ENCODE data around the gene NAT8L.

The NAT8L gene

DNA sequence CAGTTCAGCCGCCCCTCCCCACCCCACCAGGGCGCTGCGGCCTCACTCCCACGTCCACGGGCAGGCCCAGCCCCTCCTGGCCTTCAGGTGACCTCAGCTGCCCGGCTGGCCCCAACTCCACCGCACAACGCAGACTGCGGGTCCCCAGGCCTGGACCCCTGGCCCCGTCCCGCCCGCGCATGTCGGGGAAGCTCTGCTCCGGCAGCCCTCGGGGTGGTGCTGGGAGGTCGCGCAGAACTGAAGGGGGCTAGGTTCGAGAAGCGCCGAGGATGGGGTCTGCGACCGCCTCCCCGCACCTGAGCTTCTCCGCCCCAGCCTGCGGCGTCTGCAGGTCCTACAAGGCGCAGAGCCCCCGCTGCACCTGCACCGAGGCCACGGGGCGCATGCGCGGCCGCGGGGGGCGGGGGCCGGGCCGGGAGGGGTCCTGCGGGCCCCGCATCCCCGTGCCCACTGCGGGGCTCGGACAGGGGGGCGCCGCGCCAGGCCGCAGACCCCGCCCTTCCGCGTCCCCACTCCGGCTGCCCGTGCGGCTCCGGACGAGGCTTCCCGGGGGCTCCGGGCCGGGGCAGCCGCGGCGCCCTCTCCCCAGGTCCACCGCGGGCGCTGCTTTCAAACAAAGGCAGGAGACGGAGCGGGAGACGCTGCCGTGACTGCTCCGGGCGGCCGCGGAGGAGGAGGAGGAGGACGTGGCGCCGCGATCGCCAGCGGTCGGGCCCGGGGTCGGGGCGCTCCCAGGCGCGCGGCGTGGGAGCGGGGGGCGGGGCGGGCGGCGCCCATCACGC is 672 bp upstream of the NAT8L start:
- Histone ChIP-seq H3K4me2 (ENCODE audit: low read length) (no peak overlapping the region), H3K4me3 (ENCODE audit: low read depth, low read length) (no peak overlapping the region), H3K27me3 (ENCODE audit: control insufficient read depth, insufficient read depth, low read length) (no peaks in the 10 kb centered on the region), H3K36me3 (ENCODE audit: control insufficient read depth, insufficient read depth, low read length) (no peaks in the 10 kb centered on the region), H3K27ac (no peak overlapping the region), H3K79me2 (no peaks in the 10 kb centered on the region), H3K9ac (no peak overlapping the region), H3K9me3 (ENCODE audit: control insufficient read depth, low read length) (no peaks in the 10 kb centered on the region), H2AFZ (no peak overlapping the region), H3K4me1 (no peaks in the 10 kb centered on the region)
- TF ChIP-seq, protein P1, sequence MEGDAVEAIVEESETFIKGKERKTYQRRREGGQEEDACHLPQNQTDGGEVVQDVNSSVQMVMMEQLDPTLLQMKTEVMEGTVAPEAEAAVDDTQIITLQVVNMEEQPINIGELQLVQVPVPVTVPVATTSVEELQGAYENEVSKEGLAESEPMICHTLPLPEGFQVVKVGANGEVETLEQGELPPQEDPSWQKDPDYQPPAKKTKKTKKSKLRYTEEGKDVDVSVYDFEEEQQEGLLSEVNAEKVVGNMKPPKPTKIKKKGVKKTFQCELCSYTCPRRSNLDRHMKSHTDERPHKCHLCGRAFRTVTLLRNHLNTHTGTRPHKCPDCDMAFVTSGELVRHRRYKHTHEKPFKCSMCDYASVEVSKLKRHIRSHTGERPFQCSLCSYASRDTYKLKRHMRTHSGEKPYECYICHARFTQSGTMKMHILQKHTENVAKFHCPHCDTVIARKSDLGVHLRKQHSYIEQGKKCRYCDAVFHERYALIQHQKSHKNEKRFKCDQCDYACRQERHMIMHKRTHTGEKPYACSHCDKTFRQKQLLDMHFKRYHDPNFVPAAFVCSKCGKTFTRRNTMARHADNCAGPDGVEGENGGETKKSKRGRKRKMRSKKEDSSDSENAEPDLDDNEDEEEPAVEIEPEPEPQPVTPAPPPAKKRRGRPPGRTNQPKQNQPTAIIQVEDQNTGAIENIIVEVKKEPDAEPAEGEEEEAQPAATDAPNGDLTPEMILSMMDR (IDR thresholded peaks at IDR 0.05), result no peak

DNA sequence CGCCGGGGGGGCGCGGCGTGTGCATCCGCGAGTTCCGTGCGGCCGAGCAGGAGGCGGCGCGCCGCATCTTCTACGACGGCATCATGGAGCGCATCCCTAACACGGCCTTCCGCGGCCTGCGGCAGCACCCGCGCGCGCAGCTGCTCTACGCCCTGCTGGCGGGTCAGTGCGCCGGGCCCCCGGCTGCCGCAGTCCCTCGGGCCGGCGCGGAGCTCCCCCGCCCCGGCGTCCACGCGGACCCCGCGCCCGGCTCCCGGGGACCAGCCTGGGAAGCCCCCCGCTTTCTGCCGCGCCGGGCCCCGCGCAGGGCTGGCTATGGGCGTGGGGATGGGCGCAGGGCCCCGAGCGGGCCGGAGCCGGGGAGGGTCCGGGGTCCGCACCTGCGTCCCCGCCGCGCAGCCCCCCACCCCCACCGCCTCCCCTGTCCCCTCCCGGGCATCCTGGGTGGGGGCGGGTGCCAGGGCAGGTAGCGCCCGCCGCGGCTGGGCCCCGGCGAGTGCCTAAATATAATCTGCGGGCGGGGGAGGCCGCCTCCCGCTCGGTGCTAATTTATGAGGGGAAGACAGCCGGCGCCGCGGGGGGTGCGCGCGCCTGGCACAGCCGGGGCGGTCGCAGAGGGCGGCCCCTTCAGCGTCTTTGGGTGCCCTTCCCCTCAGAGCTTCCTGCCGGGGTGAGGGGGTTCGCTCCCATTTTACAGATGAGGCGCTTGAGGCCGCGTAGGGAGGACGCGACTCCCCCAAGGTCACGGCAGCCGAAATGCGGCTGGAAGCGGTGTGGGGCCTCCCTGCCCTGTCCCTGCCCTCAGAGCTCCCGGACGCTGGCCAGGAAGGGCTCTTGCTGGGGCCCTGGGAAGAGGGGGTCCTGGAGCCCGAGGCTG is 837 bp downstream of the NAT8L start:
- TF ChIP-seq, protein P1 (IDR thresholded peaks at IDR 0.05), result no peak
- H3K36me3 ChIP-seq (ENCODE audit: control insufficient read depth, insufficient read depth, low read length), result no peaks in the 10 kb centered on the region
- no peaks in the 10 kb centered on the region for H3K79me2 ChIP-seq
- no peak overlapping the region for H3K4me3 ChIP-seq (ENCODE audit: low read depth, low read length)
- H3K4me1 ChIP-seq, result no peaks in the 10 kb centered on the region
- H3K27ac ChIP-seq, result no peak overlapping the region
- H3K27me3 ChIP-seq (ENCODE audit: control insufficient read depth, insufficient read depth, low read length), result no peaks in the 10 kb centered on the region
- H3K9ac ChIP-seq, result no peak overlapping the region
- no peak overlapping the region for H3K4me2 ChIP-seq (ENCODE audit: low read length)
- no peak overlapping the region for H2AFZ ChIP-seq
- H3K9me3 ChIP-seq (ENCODE audit: control insufficient read depth, low read length), result no peaks in the 10 kb centered on the region

DNA sequence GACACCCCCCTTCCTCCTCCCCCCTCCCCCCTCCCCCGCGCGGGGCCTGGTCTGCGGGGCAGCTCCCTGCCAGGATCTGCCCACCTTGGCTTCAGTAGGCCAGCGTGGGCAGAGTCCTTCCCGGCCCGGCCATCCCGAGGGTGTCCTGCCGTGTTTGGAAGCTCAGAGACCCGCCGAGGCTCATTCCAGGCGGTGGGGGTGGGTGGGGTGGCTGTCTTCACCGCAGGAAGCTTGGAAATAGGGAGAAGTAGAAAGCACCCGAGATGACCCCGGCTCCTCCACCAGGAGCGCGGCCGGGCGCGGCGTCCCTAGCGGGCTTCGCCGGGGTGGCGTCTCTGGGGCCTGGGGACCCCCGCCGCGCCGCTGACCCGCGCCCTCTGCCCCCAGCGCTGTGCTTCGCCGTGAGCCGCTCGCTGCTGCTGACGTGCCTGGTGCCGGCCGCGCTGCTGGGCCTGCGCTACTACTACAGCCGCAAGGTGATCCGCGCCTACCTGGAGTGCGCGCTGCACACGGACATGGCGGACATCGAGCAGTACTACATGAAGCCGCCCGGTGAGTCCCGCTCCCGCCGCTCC is 1.6 kb downstream of the NAT8L start:
- Histone ChIP-seq H2AFZ (no peak overlapping the region), H3K4me3 (ENCODE audit: low read depth, low read length) (no peak overlapping the region), H3K4me2 (ENCODE audit: low read length) (no peak overlapping the region), H3K9me3 (ENCODE audit: control insufficient read depth, low read length) (no peaks in the 10 kb centered on the region), H3K9ac (no peak overlapping the region), H3K36me3 (ENCODE audit: control insufficient read depth, insufficient read depth, low read length) (no peaks in the 10 kb centered on the region), H3K27me3 (ENCODE audit: control insufficient read depth, insufficient read depth, low read length) (no peaks in the 10 kb centered on the region), H3K79me2 (no peaks in the 10 kb centered on the region), H3K27ac (no peak overlapping the region), H3K4me1 (no peaks in the 10 kb centered on the region)
- TF ChIP-seq, protein P1 (IDR thresholded peaks at IDR 0.05), result no peak

DNA sequence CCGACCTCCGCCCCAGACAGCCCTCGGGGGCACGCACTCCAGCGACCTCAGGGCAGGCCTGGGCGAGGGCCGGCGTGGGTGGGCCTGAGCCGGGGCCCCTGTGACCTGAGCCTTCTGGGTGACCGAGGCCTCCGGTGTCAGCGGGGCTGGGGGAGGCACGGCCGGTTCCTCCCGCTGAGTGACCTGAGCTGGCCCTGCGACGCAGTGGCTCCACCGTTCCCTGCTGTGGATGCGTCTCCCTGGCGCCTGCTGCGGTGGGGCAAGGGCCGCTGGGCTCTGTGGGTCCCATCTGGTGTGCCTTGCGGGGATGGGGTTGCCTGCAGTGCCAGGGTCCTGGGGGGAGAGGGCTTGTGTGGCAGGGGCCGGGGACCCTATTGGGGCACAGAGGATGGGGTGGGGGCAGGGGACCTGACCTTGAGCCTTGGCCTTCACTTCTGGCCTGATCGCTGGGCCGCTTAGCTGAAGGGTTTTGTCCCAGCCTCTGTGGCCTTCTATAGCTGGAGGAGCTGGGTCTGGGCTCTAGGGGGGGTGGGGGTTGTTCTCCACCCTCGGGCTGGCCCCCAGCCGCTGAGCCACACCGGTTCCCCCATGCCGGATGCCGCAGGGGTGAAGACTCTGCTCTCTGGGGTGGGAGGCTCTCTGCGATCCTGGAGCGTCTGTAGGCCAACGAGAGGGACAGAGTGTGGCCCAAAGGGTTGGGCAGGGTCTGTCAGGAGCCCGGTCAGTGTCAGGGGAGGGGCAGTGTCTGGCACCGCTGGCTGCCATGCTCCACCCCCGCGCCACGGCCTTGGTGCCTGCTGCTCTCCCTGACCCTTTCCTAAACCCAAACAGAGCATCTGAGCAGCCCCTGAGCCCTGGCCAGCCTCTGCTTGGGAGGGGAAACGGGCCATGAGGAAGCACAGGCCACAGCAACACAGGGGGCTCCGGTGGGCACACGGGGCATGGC is 2.3 kb downstream of the NAT8L start:
- no peak overlapping the region for H2AFZ ChIP-seq
- H3K4me3 ChIP-seq (ENCODE audit: low read depth, low read length), result no peak overlapping the region
- no peak overlapping the region for H3K9ac ChIP-seq
- no peaks in the 10 kb centered on the region for H3K9me3 ChIP-seq (ENCODE audit: control insufficient read depth, low read length)
- no peak overlapping the region for H3K27ac ChIP-seq
- TF ChIP-seq, protein P1 (IDR thresholded peaks at IDR 0.05), result no peak
- no peak overlapping the region for H3K4me2 ChIP-seq (ENCODE audit: low read length)
- H3K36me3 ChIP-seq (ENCODE audit: control insufficient read depth, insufficient read depth, low read length), result no peaks in the 10 kb centered on the region
- H3K27me3 ChIP-seq (ENCODE audit: control insufficient read depth, insufficient read depth, low read length), result no peaks in the 10 kb centered on the region
- H3K4me1 ChIP-seq, result no peaks in the 10 kb centered on the region
- no peaks in the 10 kb centered on the region for H3K79me2 ChIP-seq
